ENCODE data around the gene LATS1.
"Not testable (repeated sequence)": the region's sequence is repeated elsewhere in the genome, so short reads cannot be mapped to it uniquely, and the experiment has no call there.

The LATS1 gene

DNA sequence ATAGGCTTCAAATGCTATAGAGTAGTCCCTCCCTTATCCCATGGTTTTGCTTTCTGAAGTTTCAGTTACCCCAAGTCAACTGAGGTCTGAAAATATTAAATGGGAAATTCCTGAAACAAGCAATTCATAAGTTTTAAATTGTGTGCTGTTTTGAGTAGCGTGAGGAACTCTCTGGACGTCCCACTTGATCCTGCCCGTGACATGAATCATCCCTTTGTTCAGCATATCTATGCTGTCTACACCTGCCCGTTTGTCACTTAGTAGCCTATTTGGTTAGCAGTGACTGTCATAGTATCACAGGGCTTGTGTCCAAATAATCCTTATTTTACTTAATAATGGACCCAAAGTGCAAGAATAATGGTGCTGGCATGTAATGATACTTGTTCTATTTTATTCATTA lies 36.6 kb upstream of the LATS1 start:
- no peak overlapping the region for H3K4me3 ChIP-seq (replicated peaks; ENCODE audit: low read depth, low read length)
- DNase-seq (ENCODE audit: low read depth) = no peak
- TF ChIP-seq, protein P1, sequence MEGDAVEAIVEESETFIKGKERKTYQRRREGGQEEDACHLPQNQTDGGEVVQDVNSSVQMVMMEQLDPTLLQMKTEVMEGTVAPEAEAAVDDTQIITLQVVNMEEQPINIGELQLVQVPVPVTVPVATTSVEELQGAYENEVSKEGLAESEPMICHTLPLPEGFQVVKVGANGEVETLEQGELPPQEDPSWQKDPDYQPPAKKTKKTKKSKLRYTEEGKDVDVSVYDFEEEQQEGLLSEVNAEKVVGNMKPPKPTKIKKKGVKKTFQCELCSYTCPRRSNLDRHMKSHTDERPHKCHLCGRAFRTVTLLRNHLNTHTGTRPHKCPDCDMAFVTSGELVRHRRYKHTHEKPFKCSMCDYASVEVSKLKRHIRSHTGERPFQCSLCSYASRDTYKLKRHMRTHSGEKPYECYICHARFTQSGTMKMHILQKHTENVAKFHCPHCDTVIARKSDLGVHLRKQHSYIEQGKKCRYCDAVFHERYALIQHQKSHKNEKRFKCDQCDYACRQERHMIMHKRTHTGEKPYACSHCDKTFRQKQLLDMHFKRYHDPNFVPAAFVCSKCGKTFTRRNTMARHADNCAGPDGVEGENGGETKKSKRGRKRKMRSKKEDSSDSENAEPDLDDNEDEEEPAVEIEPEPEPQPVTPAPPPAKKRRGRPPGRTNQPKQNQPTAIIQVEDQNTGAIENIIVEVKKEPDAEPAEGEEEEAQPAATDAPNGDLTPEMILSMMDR (IDR thresholded peaks at IDR 0.05; ENCODE audit: low read length, missing control alignments) = no peak

DNA sequence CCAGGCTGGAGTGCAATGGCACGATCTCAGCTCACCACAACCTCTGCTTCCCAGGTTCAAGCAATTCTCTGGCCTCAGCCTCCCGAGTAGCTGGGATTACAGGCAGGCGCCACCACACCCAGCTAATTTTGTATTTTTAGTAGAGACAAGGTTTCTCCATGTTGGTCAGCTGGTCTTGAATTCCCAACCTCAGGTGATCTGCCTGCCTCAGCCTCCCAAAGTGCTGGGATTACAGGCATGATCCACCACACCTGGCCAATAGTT lies 35.4 kb upstream of the LATS1 start:
- H3K4me3 ChIP-seq (replicated peaks; ENCODE audit: low read depth, low read length) = not testable (repeated sequence)

DNA sequence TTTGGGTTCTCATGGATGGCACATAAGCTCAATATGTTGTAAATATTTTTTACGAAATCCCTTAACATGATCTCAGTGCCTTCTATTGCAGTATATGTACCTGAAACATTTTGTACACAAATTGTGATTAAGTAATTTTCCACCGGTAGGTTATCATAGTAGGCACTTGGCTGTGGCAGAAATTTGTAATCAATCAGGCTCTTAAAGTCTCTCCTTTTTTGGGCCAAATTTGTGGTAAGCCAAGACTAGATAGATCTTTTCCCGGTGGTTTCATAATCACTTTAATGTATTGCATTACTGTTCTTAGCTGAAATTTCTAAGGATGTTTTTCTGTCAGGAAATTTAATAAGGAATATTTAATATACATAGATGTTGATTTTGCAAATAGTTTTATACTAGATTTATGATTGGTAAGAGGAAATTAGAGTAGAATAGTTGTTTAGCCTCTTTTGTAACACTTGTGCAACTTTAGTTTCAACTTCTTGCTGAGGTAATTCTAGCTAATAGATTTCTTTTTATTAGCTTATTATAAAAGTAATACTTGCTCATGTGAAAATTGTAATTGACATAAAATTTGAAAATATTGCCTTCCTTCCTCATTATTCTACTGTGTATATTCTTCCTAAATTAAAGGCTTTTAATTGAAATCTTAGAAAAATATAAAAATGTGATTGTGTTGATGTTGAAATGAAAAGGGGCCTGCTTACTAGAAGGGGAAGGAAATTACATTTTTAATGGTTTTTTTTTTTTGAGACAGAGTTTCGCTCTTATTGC lies 34.9 kb upstream of the LATS1 start:
- TF ChIP-seq, protein P1 (IDR thresholded peaks at IDR 0.05; ENCODE audit: low read length, missing control alignments) = no peak

More for the DNA sequence above, 35.4 kb upstream of the LATS1 start:
- not testable (repeated sequence) for DNase-seq (ENCODE audit: low read depth)

DNA sequence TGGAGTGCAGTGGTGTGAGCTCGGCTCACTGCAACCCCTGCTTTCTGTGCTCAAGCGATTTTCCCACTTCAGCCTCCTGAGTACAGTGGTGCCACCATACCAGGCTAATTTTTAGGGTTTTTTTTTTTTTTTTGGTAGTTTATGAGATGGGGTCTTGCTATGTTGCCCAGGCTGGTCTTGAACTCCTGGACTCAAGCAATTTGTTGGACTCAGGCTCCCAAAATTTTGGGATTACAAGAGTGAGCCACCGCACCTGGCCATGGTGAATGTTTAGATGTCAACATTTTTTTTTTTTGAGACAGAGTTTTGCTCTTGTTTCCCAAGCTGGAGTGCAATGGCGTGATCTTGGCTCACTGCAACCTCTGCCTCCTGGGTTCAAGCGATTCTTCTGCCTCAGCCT lies 34.0 kb upstream of the LATS1 start:
- not testable (repeated sequence) for H3K4me3 ChIP-seq (replicated peaks; ENCODE audit: low read depth, low read length); DNase-seq (ENCODE audit: low read depth)

More for the DNA sequence above, 34.9 kb upstream of the LATS1 start:
- no peak overlapping the region for H3K4me3 ChIP-seq (replicated peaks; ENCODE audit: low read depth, low read length)
- peak; percentile 7 for DNase-seq (ENCODE audit: low read depth)

DNA sequence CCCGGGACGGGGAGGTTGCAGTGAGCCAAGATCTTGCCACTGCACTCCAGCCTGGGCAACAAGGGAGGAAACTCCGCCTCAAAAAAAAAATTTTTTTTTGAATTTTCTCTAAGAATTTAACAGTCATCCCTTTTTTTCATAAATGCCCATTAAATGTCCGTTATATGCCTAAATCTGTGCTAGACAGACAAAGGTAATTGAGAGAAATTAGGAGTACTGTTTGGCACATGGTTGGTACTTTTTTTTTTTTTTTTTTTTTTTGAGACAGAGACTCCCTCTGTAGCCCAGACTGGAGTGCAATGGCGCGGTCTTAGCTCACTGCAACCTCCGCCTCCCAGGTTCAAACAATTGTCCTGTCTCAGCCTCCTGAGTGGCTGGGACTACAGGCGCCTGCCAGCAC lies 33.3 kb upstream of the LATS1 start:
- no peak overlapping the region for H3K4me3 ChIP-seq (replicated peaks; ENCODE audit: low read depth, low read length)
- TF ChIP-seq, protein P1 (IDR thresholded peaks at IDR 0.05; ENCODE audit: low read length, missing control alignments) = no peak
- DNase-seq (ENCODE audit: low read depth) = no peak

DNA sequence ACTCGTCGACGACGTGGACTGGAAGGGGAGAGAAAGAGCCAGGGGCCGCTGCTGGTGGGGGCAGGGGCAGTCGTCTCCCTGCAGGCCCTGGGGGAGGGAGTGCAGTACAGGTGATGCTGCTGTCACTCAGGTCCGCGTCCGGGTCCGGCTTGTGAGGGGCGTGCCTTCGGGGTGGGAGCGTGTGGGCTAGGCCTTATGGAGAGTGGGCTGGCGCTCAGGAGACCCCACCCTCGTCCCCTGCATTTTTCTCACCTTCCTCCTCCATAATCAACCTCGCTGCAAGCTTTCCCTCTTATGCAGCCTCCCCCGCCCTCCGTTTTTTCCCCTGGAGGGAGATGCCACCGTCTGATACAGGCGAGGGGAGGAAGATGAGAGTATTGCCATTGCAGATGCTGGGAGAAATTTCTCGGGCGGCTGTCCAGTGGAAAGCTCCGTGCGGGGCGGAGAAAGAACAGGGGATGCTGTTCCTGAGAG lies 32.3 kb upstream of the LATS1 start:
- TF ChIP-seq, protein P1 (IDR thresholded peaks at IDR 0.05; ENCODE audit: low read length, missing control alignments) = no peak
- peak; percentile 38 for DNase-seq (ENCODE audit: low read depth)
- H3K4me3 ChIP-seq (replicated peaks; ENCODE audit: low read depth, low read length) = peak overlapping the region; percentile 97

DNA sequence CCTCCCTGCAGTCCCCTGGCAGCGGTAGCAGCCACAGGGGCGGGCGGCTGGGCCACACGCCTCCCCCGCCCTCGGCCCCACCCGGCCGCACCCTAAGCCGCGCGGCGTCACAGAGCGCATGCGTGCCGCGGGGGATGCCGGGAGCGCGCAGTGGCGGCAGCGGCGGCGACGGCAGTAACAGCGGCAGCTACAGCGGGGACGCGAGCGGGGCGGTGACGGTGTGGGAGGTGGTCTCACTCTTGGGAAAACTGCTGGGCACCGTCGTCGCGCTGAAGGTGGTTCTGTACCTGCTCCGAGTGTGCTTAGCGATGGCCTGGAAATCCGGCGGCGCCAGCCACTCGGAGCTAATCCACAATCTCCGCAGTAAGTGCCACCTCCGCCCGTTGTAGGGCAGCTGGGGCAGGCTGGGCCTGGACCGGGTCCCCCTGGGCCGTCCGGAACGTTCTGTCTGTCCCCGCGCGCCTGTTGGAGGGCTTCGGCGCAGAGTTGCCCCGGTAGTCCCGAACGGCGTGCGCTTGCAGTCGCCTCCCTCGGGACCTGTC lies 31.8 kb upstream of the LATS1 start, which contains the start of gene PCMT1:
PCMT1 (plus strand) TSS at position 148 of the 542 bp plus-strand sequence; CDS start at position 309, 161 bp downstream.
- H3K4me3 ChIP-seq (replicated peaks; ENCODE audit: low read depth, low read length) = peak within 1 kb of the TSS; percentile 97
- TF ChIP-seq, protein P1 (IDR thresholded peaks at IDR 0.05; ENCODE audit: low read length, missing control alignments) = no peak
- DNase-seq (ENCODE audit: low read depth) = peak; percentile 88

DNA sequence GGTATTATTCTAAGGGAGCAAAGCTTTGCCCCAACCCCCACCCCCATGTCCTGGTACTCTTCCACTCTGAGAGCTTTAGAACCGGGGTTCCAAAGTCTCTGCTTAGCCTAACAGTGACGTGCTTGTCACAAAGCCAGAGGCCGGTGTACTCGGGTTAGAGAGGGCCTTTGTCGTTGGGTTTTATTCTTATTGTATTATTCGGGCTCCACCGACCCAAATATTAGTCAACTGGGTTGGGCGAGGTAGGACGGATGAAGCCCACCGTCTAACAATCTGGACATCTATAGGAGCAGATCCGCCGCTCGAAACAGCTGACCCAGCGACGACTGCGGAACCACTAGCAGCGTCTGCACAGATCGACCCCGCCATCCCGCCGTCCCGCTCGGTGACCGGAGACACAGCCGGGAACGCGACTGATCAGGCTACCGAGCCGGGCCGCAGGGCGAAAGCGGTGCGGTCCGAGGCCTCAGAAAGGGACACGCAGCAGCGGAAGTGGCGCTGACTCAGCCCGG lies 31.2 kb upstream of the LATS1 start:
- DNase-seq (ENCODE audit: low read depth) = not testable (repeated sequence)
- peak overlapping the region; percentile 97 for H3K4me3 ChIP-seq (replicated peaks; ENCODE audit: low read depth, low read length)

All from fibroblast of pulmonary artery (primary cell).